Measurements from ENCODE around the gene GCK.

Gene GCK

GRCh38 chr7:44153948-44154335 lies 35.3 kb downstream of the GCK start:
- ATAC-seq, result no peak

- ATAC-seq, result no peak
These were observed 36.0 kb downstream of the GCK start for GRCh38 chr7:44152971-44153947.

- ATAC-seq, result no peak
These were observed 37.3 kb downstream of the GCK start for GRCh38 chr7:44151956-44152355.

- no peak for ATAC-seq
These were observed 38.0 kb downstream of the GCK start for GRCh38 chr7:44150966-44151941.

GRCh38 chr7:44150466-44150832 lies 38.8 kb downstream of the GCK start:
- ATAC-seq, result no peak

GRCh38 chr7:44149571-44150465 lies 39.4 kb downstream of the GCK start:
- ATAC-seq, result no peak

GRCh38 chr7:44148961-44149536 lies 40.2 kb downstream of the GCK start:
- ATAC-seq, result no peak

GRCh38 chr7:44148166-44148565 lies 41.1 kb downstream of the GCK start:
- ATAC-seq, result no peak

GRCh38 chr7:44147026-44147991 lies 41.9 kb downstream of the GCK start:
- ATAC-seq, result no peak

- peak; percentile 47 to 57 for ATAC-seq
These were observed 43.0 kb downstream of the GCK start for GRCh38 chr7:44145969-44146911.

GRCh38 chr7:44145479-44145968 lies 43.7 kb downstream of the GCK start:
- ATAC-seq, result peak; percentile 66 to 69

- ATAC-seq, result no peak
These were observed 44.2 kb downstream of the GCK start for GRCh38 chr7:44144968-44145478.

GRCh38 chr7:44144426-44144967 lies 44.7 kb downstream of the GCK start:
- no peak for ATAC-seq

GRCh38 chr7:44143646-44144250 lies 45.5 kb downstream of the GCK start:
- ATAC-seq, result no peak

- ATAC-seq, result no peak
These were observed 47.2 kb downstream of the GCK start for GRCh38 chr7:44142028-44142427.

GRCh38 chr7:44141221-44141850 lies 47.9 kb downstream of the GCK start, which contains the start of gene MYL7:
Gene MYL7, minus strand, starts transcription at chr7:44141332. Its CDS starts 27 bp downstream, at chr7:44141305.
- ATAC-seq, result no peak

- ATAC-seq, result no peak
These were observed 48.9 kb downstream of the GCK start for GRCh38 chr7:44140341-44140740.
